Activated CD4-positive, alpha-beta T cell treated with anti-CD3 and anti-CD28 coated beads, Interleukin-2, amount 10 ng/mL, durations not matched to agents 7 days and 5 days (primary cell): ENCODE data around the gene MID1. TPM values are rescaled to one million over a fixed set of nuclear protein-coding genes. Genes with fewer than 3 reads are reported as not detected.
"Not testable (repeated sequence)": the region's sequence is repeated elsewhere in the genome, so short reads cannot be mapped to it uniquely, and the experiment has no call there.

Source experiments
- CTCF ChIA-PET: fragments of 350-600 bp; sonication (Branson Sonifier 250); formaldehyde crosslinking; loops from one replicate; lab custom pipeline; 2021; ENCODE audit warnings: antibody characterized with exemption; lab: Charles Lee
- POLR2A ChIA-PET: fragments of 350-600 bp; sonication (Branson Sonifier 250); formaldehyde crosslinking; loops from one replicate; lab custom pipeline; 2021; ENCODE audit warnings: antibody characterized with exemption; lab: Charles Lee
- DNase-seq: peaks from one replicate; pipeline ENCODE4 v3.0.0-alpha.2; 2020
- H3K27ac Mint-ChIP-seq: one replicate; pipeline ENCODE4 v1.8.0; 2021; ENCODE audit warnings: mild to moderate bottlenecking, moderate library complexity, mixed read lengths
- H3K27me3 Mint-ChIP-seq: one replicate; pipeline ENCODE4 v1.8.0; 2021; ENCODE audit warnings: mixed read lengths
- H3K36me3 Mint-ChIP-seq: one replicate; pipeline ENCODE4 v1.8.0; 2021; ENCODE audit warnings: low read depth, mixed read lengths
- H3K4me1 Mint-ChIP-seq: one replicate; pipeline ENCODE4 v1.8.0; 2021; ENCODE audit warnings: mixed read lengths
- H3K4me3 Mint-ChIP-seq: one replicate; pipeline ENCODE4 v1.8.0; 2021; ENCODE audit warnings: mild to moderate bottlenecking, moderate library complexity, mixed read lengths
- H3K9me3 Mint-ChIP-seq: one replicate; pipeline ENCODE4 v1.8.0; 2021; ENCODE audit warnings: mixed read lengths
- total RNA-seq, 2 experiments: library from RNA; stranded (reverse); gene quantifications; one replicate each; pipeline ENCODE4 v1.2.3, GENCODE V29; 2021

The MID1 gene
- total RNA-seq, 2 experiments from 2014 or later = 0.22 to 0.23 TPM

- POLR2A ChIA-PET = no interaction called here
These were observed 12.3 kb downstream of the MID1 start for GRCh38 chrX:10608099-10608498.

GRCh38 chrX:10607233-10607632, 13.2 kb downstream of the MID1 start:
- Mint-ChIP-seq H3K27ac (no peak overlapping the region), H3K4me1 (no peaks in the 10 kb centered on the region), H3K9me3 (no peaks in the 10 kb centered on the region), H3K4me3 (no peak overlapping the region), H3K36me3 (no peaks in the 10 kb centered on the region), H3K27me3 (no peaks in the 10 kb centered on the region)
- ChIA-PET POLR2A (no interaction called here), CTCF (no interaction called here)
- no peak for DNase-seq

More at GRCh38 chrX:10608099-10608498, 12.3 kb downstream of the MID1 start:
- Mint-ChIP-seq H3K27ac (no peak overlapping the region), H3K4me1 (no peaks in the 10 kb centered on the region), H3K27me3 (no peaks in the 10 kb centered on the region), H3K4me3 (no peak overlapping the region), H3K36me3 (no peaks in the 10 kb centered on the region), H3K9me3 (no peaks in the 10 kb centered on the region)
- DNase-seq = no peak
- CTCF ChIA-PET = no interaction called here

DNA sequence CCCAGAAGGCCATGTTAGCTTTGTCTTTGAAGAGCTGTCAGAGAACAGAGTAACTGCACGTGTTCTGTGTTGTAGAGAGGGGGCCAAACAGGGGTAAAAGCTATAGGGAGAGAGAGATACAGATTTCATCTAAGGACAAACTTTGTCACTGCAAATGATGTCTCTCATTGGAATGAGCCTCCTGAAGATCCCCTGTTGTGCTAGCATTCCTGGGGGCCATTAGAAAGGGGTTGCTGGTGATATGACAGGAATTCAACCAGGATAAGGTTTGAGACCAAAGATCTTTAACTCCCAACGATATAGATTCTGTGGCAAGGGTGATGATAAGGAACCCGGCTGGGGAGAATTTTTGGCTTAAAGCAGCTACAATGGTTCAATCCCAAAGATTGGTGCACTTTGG, 16.8 kb downstream of the MID1 start:
- DNase-seq = no peak
- Mint-ChIP-seq H3K27ac (no peak overlapping the region), H3K36me3 (no peaks in the 10 kb centered on the region), H3K4me1 (no peaks in the 10 kb centered on the region), H3K27me3 (no peaks in the 10 kb centered on the region), H3K9me3 (no peaks in the 10 kb centered on the region), H3K4me3 (no peak overlapping the region)
- ChIA-PET POLR2A (no interaction called here), CTCF (no interaction called here)

DNA sequence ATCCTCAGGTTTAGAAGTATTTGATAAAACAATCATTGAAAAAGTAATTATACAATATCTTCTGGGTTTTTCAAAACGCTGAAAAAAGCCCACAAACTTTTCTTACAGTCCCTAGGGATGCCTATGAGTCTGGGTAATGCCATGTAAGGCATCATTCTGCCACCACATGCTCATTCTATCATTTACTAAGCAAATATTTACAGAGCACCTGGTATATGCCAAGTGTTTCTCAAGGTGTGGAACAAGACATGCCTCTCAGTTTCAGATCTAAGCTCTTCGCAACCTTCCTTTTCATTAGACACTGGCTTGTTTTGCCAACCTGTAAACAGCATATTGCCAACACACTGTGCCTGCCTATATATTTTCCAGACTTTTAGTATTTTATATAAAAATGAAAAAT, 17.7 kb downstream of the MID1 start:
- H3K4me1 Mint-ChIP-seq = no peaks in the 10 kb centered on the region
- POLR2A ChIA-PET = no interaction called here
- H3K9me3 Mint-ChIP-seq = no peaks in the 10 kb centered on the region
- no peaks in the 10 kb centered on the region for H3K36me3 Mint-ChIP-seq
- CTCF ChIA-PET = interaction anchor here (0.6 kb wide), 1 partner anchor 8 kb away, joined by 3 read pairs; no protein-coding TSS in a partner anchor
- H3K27ac Mint-ChIP-seq = no peak overlapping the region
- no peak for DNase-seq
- H3K4me3 Mint-ChIP-seq = no peak overlapping the region
- H3K27me3 Mint-ChIP-seq = no peaks in the 10 kb centered on the region

DNA sequence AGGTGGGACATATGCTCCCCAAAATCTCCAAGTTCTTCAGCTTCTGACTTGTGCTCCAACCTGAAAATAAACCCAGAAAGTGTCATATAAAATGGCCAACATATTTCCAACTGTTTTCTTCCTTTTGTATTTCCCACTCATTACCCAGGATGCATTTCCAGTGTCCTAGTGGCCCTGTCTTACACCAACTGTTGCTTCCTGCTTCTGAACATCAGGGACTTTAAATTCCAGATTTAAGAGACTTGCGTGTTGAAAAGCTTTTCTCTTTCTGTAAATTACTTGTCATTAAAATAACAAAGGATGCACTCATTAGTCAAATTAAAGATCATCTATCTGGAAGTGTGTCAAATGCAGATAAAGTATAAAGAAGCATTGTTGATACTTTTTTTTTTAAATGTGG, 19.9 kb downstream of the MID1 start:
- DNase-seq = no peak
- CTCF ChIA-PET = no interaction called here
- no peaks in the 10 kb centered on the region for H3K36me3 Mint-ChIP-seq
- POLR2A ChIA-PET = no interaction called here
- H3K9me3 Mint-ChIP-seq = no peaks in the 10 kb centered on the region
- H3K27ac Mint-ChIP-seq = no peak overlapping the region
- H3K4me1 Mint-ChIP-seq = no peaks in the 10 kb centered on the region
- no peak overlapping the region for H3K4me3 Mint-ChIP-seq
- no peaks in the 10 kb centered on the region for H3K27me3 Mint-ChIP-seq

DNA sequence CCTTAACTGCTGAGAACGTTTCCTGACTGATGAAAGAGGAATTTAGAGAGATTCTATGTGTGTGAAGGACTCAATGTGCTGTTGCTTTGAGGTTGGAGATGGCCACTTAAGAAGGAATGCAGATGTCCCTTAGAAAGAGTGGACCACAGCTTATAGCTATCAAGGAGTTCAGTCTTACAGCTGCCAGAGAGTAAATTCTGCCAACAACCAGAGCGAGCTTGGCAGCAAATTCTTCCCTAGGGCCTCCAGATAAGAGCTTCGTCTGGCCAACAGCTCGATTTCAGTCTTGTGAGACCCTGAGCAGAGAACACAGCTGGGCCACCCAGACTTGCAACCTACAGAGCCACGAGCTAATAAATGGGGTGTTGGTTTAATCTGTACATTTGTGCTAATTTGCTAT, 21.8 kb downstream of the MID1 start:
- CTCF ChIA-PET = no interaction called here
- no peaks in the 10 kb centered on the region for H3K4me1 Mint-ChIP-seq
- no peaks in the 10 kb centered on the region for H3K27me3 Mint-ChIP-seq
- no peak overlapping the region for H3K27ac Mint-ChIP-seq
- DNase-seq = no peak
- H3K4me3 Mint-ChIP-seq = no peak overlapping the region
- H3K9me3 Mint-ChIP-seq = no peaks in the 10 kb centered on the region
- POLR2A ChIA-PET = no interaction called here
- no peaks in the 10 kb centered on the region for H3K36me3 Mint-ChIP-seq

DNA sequence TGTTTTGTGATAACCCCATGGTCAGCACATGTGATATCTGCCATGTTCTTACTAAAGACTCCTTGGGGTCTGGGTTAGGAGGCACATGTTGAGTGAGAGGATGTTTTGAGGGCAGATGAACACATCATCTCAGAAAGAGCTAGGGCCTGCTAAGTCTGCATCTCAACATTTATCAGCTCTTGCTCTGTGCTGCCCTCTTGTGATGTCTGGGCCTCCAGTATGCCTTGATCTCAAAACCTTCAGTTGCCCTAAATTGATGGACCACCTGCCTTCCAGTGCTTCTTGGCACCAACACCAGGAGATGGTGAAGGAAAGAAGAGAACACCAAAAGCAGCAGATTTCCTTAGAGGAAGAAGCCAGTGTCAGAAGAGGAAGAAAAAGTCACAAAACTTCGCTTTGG, 22.5 kb downstream of the MID1 start:
- no peaks in the 10 kb centered on the region for H3K4me1 Mint-ChIP-seq
- H3K27ac Mint-ChIP-seq = no peak overlapping the region
- H3K9me3 Mint-ChIP-seq = no peaks in the 10 kb centered on the region
- ChIA-PET CTCF (no interaction called here), POLR2A (no interaction called here)
- no peaks in the 10 kb centered on the region for H3K27me3 Mint-ChIP-seq
- H3K4me3 Mint-ChIP-seq = no peak overlapping the region
- DNase-seq = no peak
- H3K36me3 Mint-ChIP-seq = no peaks in the 10 kb centered on the region

GRCh38 chrX:10591363-10592335, 28.7 kb downstream of the MID1 start:
- no peak for DNase-seq
- no peaks in the 10 kb centered on the region for H3K9me3 Mint-ChIP-seq
- no peaks in the 10 kb centered on the region for H3K27me3 Mint-ChIP-seq
- H3K27ac Mint-ChIP-seq = no peak overlapping the region
- no peaks in the 10 kb centered on the region for H3K4me1 Mint-ChIP-seq
- H3K4me3 Mint-ChIP-seq = no peak overlapping the region
- POLR2A ChIA-PET = no interaction called here
- CTCF ChIA-PET = no interaction called here
- H3K36me3 Mint-ChIP-seq = no peaks in the 10 kb centered on the region

DNA sequence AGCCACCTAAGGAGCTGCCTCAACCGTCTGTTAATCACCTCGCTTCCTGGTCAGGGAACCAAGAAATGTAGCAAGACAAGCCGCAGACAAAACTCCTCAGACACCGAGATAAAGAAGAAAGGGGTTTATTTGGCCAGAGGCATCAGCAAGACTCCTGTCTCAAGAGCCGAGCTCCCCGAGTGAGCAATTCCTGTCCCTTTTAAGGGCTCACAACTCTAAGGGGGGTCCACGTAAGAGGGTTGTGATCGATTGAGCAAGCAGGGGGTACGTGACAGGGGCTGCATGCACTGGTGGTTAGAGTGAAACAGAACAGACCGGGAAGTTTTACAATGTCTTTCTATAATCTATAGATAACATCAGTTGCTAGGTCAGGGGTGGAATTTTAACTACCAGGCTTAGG, 30.6 kb downstream of the MID1 start:
- POLR2A ChIA-PET, H3K36me3 Mint-ChIP-seq, H3K27ac Mint-ChIP-seq, CTCF ChIA-PET, H3K4me1 Mint-ChIP-seq, H3K27me3 Mint-ChIP-seq, H3K9me3 Mint-ChIP-seq, H3K4me3 Mint-ChIP-seq, DNase-seq: not testable (repeated sequence)

- Mint-ChIP-seq H3K4me1 (no peaks in the 10 kb centered on the region), H3K36me3 (no peaks in the 10 kb centered on the region), H3K9me3 (peaks cover 3% of the 10 kb centered on the region), H3K27me3 (no peaks in the 10 kb centered on the region), H3K4me3 (no peak overlapping the region), H3K27ac (no peak overlapping the region)
- POLR2A ChIA-PET = no interaction called here
- DNase-seq = no peak
- CTCF ChIA-PET = no interaction called here
These were observed 31.3 kb downstream of the MID1 start for GRCh38 chrX:10589098-10589497.

DNA sequence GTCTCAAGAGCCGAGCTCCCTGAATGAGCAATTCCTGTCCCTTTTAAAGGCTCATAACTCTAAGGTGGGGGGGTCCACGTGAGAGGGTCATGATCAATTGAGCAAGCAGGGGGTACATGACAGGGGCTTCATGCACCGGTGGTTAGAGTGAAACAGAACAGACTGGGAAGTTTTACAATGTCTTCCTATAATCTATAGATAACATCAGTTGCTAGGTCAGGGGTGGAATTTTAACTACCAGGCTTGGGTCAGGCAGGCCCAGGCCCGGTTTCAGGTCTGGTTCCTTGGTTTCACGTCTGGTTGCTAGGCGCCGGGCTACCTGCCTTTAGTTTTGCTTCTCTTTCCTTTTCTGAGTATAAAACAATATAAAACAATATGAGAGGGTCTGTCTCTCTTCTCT, 35.5 kb downstream of the MID1 start:
- H3K27me3 Mint-ChIP-seq, H3K4me3 Mint-ChIP-seq, H3K4me1 Mint-ChIP-seq, DNase-seq, POLR2A ChIA-PET, H3K27ac Mint-ChIP-seq, CTCF ChIA-PET, H3K9me3 Mint-ChIP-seq, H3K36me3 Mint-ChIP-seq: not testable (repeated sequence)

DNA sequence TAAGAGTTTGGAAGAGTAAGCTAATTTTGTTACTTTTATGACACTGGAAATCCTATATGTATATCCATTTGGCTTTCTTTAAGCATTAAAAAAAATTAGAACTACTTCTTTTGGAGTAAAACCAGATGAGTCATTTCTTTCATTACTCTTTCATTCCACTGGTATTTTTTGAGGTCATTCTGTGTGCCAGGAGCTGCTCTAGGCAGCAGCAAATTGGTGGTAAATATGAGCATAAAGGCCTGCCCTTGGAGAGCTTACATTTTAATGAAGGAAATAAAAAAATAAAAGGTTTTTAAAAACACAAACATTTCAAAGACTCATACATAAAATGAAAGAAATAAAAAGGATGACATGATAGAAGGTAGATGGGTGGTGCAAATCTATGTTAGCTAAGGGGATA, 37.4 kb downstream of the MID1 start:
- no peaks in the 10 kb centered on the region for H3K4me1 Mint-ChIP-seq
- peaks cover 3% of the 10 kb centered on the region for H3K9me3 Mint-ChIP-seq
- H3K27me3 Mint-ChIP-seq = no peaks in the 10 kb centered on the region
- H3K27ac Mint-ChIP-seq = no peak overlapping the region
- no peak overlapping the region for H3K4me3 Mint-ChIP-seq
- POLR2A ChIA-PET = no interaction called here
- DNase-seq = no peak
- CTCF ChIA-PET = no interaction called here
- no peaks in the 10 kb centered on the region for H3K36me3 Mint-ChIP-seq

DNA sequence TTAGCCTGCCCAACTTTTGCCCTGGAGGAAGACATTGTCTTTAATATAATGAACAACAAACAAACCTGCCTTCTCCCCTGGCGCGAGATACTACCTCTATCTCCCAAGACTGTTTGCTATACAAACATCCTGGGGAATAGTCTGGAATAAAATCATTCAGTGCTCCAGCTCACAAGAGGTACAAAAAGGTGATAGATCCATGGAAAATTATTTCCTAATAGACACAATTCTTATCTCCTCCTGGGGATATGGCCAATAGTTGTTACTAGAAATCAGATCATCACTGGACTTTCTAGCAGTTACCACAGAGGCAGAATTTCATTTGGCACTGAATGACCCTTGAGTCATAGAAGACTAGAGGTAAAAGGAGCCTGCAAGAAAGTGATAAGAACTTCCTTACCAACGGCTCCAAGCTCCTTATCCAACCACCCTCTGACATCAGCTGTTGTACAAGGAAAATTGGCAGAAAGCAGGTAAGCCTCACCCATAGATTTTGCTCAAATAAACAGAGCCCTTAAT, 38.1 kb downstream of the MID1 start:
- CTCF ChIA-PET = no interaction called here
- Mint-ChIP-seq H3K36me3 (no peaks in the 10 kb centered on the region), H3K9me3 (peaks cover 3% of the 10 kb centered on the region), H3K4me1 (no peaks in the 10 kb centered on the region), H3K27ac (no peak overlapping the region), H3K4me3 (no peak overlapping the region), H3K27me3 (no peaks in the 10 kb centered on the region)
- DNase-seq = no peak
- POLR2A ChIA-PET = no interaction called here
